Stimulated activated CD4-positive, alpha-beta T cell treated with anti-CD3 and anti-CD28 coated beads, Interleukin-4, amount 100 ng/mL, for 4 hours (primary cell): ENCODE results near the gene LRRTM2.
"Not testable (repeated sequence)": the region's sequence is repeated elsewhere in the genome, so short reads cannot be mapped to it uniquely, and the experiment has no call there.

Experiments used
- DNase-seq, 2 experiments: peaks; one replicate each; pipeline ENCODE4 v3.0.0-alpha.2; 2020

The LRRTM2 gene

GRCh38 chr5:138834853-138835252 is 40.3 kb downstream of the LRRTM2 start:
- DNase-seq: not testable (repeated sequence)

- no peak for DNase-seq
These were observed 41.2 kb downstream of the LRRTM2 start for GRCh38 chr5:138833726-138834480.

- DNase-seq: no peak
These were observed 42.1 kb downstream of the LRRTM2 start for GRCh38 chr5:138833080-138833479.

- no peak for DNase-seq
These were observed 42.9 kb downstream of the LRRTM2 start for GRCh38 chr5:138832218-138832617.

- DNase-seq: no peak
These were observed 43.4 kb downstream of the LRRTM2 start for GRCh38 chr5:138831703-138832102.

GRCh38 chr5:138829341-138829740 is 45.8 kb downstream of the LRRTM2 start:
- DNase-seq: no peak

GRCh38 chr5:138828556-138828955 is 46.6 kb downstream of the LRRTM2 start:
- no peak for DNase-seq

GRCh38 chr5:138824924-138825863 is 49.9 kb downstream of the LRRTM2 start:
- DNase-seq: no peak

- DNase-seq: peak in 1 of 2 experiments; percentile 1
These were observed 50.6 kb downstream of the LRRTM2 start for GRCh38 chr5:138824516-138824915.

GRCh38 chr5:138820695-138821094 is 54.4 kb downstream of the LRRTM2 start:
- no peak for DNase-seq

- DNase-seq: no peak
These were observed 56.1 kb downstream of the LRRTM2 start for GRCh38 chr5:138819081-138819480.
